Measurements from ENCODE around the gene NAA60. TPM values are rescaled to one million over a fixed set of nuclear protein-coding genes. Genes with fewer than 3 reads are reported as not detected.
"Not testable (repeated sequence)": the region's sequence is repeated elsewhere in the genome, so short reads cannot be mapped to it uniquely, and the experiment has no call there.

The NAA60 gene
- total RNA-seq, 4 donors from 2014 or later: 80.9 to 110 (median 96.8) TPM

- Histone ChIP-seq H3K27ac (no peak overlapping the region), H3K4me1 (peaks cover 0 to 16% (median 1%) of the 10 kb centered on the region in 4 donors), H3K27me3 (no peaks in the 10 kb centered on the region), H3K9me3 (no peaks in the 10 kb centered on the region), H3K36me3 (no peaks in the 10 kb centered on the region), H3K4me3 (no peak overlapping the region)
- TF ChIP-seq POLR2A (IDR thresholded peaks at IDR 0.05): no peak
- TF ChIP-seq, protein P1, sequence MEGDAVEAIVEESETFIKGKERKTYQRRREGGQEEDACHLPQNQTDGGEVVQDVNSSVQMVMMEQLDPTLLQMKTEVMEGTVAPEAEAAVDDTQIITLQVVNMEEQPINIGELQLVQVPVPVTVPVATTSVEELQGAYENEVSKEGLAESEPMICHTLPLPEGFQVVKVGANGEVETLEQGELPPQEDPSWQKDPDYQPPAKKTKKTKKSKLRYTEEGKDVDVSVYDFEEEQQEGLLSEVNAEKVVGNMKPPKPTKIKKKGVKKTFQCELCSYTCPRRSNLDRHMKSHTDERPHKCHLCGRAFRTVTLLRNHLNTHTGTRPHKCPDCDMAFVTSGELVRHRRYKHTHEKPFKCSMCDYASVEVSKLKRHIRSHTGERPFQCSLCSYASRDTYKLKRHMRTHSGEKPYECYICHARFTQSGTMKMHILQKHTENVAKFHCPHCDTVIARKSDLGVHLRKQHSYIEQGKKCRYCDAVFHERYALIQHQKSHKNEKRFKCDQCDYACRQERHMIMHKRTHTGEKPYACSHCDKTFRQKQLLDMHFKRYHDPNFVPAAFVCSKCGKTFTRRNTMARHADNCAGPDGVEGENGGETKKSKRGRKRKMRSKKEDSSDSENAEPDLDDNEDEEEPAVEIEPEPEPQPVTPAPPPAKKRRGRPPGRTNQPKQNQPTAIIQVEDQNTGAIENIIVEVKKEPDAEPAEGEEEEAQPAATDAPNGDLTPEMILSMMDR (IDR thresholded peaks at IDR 0.05): no peak
- peak in 1 of 3 donors; percentile 44 for DNase-seq
Measured at GRCh38 chr16:3498988-3499387, 55.5 kb downstream of the NAA60 start.

GRCh38 chr16:3501412-3501761 lies 57.9 kb downstream of the NAA60 start:
- H3K36me3 ChIP-seq, DNase-seq, H3K9me3 ChIP-seq, H3K27me3 ChIP-seq: not testable (repeated sequence)
- Histone ChIP-seq H3K4me1 (peaks cover 0 to 16% (median 1%) of the 10 kb centered on the region in 4 donors), H3K27ac (peak overlapping the region; percentile 30 to 70 (median 55)), H3K4me3 (peak overlapping the region; percentile 65 to 84 (median 80))

- Histone ChIP-seq H3K27ac (peak overlapping the region in 1 of 4 donors; percentile 66), H3K36me3 (no peaks in the 10 kb centered on the region), H3K4me1 (peaks cover 0 to 16% (median 1%) of the 10 kb centered on the region in 4 donors), H3K9me3 (no peaks in the 10 kb centered on the region), H3K27me3 (no peaks in the 10 kb centered on the region), H3K4me3 (peak overlapping the region in 3 of 4 donors; percentile 65 to 82 (median 78))
- TF ChIP-seq POLR2A (IDR thresholded peaks at IDR 0.05): no peak
- TF ChIP-seq, protein P1 (IDR thresholded peaks at IDR 0.05): no peak
- DNase-seq: peak in 1 of 3 donors; percentile 41
Measured at GRCh38 chr16:3501783-3502400, 58.4 kb downstream of the NAA60 start.

- Histone ChIP-seq H3K4me3 (no peak overlapping the region), H3K36me3 (peaks cover 0 to 8% (median 0%) of the 10 kb centered on the region in 3 donors), H3K27me3 (no peaks in the 10 kb centered on the region), H3K9me3 (no peaks in the 10 kb centered on the region), H3K4me1 (peaks cover 0 to 16% (median 1%) of the 10 kb centered on the region in 4 donors), H3K27ac (peak overlapping the region in 3 of 4 donors; percentile 18 to 30 (median 30))
- DNase-seq: peak in 2 of 3 donors; percentile 31 to 52
- no peak for TF ChIP-seq POLR2A (IDR thresholded peaks at IDR 0.05)
- TF ChIP-seq, protein P1 (IDR thresholded peaks at IDR 0.05): no peak
Measured at GRCh38 chr16:3503523-3503922, 60.0 kb downstream of the NAA60 start.

- Histone ChIP-seq H3K36me3 (peaks cover 0 to 38% (median 0%) of the 10 kb centered on the region in 3 donors), H3K4me1 (no peaks in the 10 kb centered on the region), H3K27ac (peak overlapping the region in 1 of 4 donors; percentile 35), H3K9me3 (no peaks in the 10 kb centered on the region), H3K4me3 (no peak overlapping the region), H3K27me3 (no peaks in the 10 kb centered on the region)
- DNase-seq: peak in 1 of 3 donors; percentile 29
- TF ChIP-seq, protein P1 (IDR thresholded peaks at IDR 0.05): no peak
- TF ChIP-seq POLR2A (IDR thresholded peaks at IDR 0.05): no peak
Measured at GRCh38 chr16:3508736-3509135, 65.3 kb downstream of the NAA60 start.

GRCh38 chr16:3509470-3509928 lies 66.0 kb downstream of the NAA60 start:
- Histone ChIP-seq H3K27ac (peak overlapping the region in 2 of 4 donors; percentile 18 to 35), H3K4me1 (no peaks in the 10 kb centered on the region), H3K36me3 (peaks cover 0 to 46% (median 0%) of the 10 kb centered on the region in 3 donors), H3K9me3 (no peaks in the 10 kb centered on the region), H3K4me3 (no peak overlapping the region), H3K27me3 (no peaks in the 10 kb centered on the region)
- DNase-seq: peak in 2 of 3 donors; percentile 71 to 86
- TF ChIP-seq, protein P1 (IDR thresholded peaks at IDR 0.05): no peak
- TF ChIP-seq POLR2A (IDR thresholded peaks at IDR 0.05): no peak

Measured in Peyer's patch (tissue), 4 donors.